Kidney (tissue), 14 donors: ENCODE results near the gene ATP11B. TPM values are rescaled to one million over a fixed set of nuclear protein-coding genes. Genes with fewer than 3 reads are reported as not detected.

ENCODE experiments used
- DNase-seq, 5 donors: peaks; one replicate each; pipeline ENCODE4 v3.0.0-alpha.2; 2013 to 2020
- FAIRE-seq: peaks from 2 replicates; lab custom pipeline; 2012; peaks lifted over from hg19 to GRCh38; lab: Jason Lieb, UNC
- H3K27ac ChIP-seq, 2 donors: one replicate each; pipeline ENCODE4 v1.7.0; 2013; ENCODE audit warnings: low read depth in 2 of 2, low read length in 2 of 2, inconsistent platforms in 1 of 2
- H3K27me3 ChIP-seq: one replicate; pipeline ENCODE4 v1.7.1; 2013; ENCODE audit warnings: low read length, inconsistent platforms; ENCODE audit not compliant: control insufficient read depth, insufficient read depth
- H3K36me3 ChIP-seq, 3 donors: one replicate each; pipeline versions ENCODE4 v1.7.0 to v1.7.1; 2013; ENCODE audit warnings: low read length in 3 of 3, control low read depth in 1 of 3, inconsistent platforms in 1 of 3; ENCODE audit not compliant: insufficient read depth in 3 of 3, control insufficient read depth in 2 of 3
- H3K4me1 ChIP-seq, 3 donors: one replicate each; pipeline versions ENCODE4 v1.7.0 to v1.7.1; 2013; ENCODE audit warnings: low read length in 3 of 3, inconsistent platforms in 1 of 3, low read depth in 1 of 3; ENCODE audit not compliant: control insufficient read depth in 2 of 3, insufficient read depth in 2 of 3
- H3K4me3 ChIP-seq, 3 donors: one replicate each; pipeline versions ENCODE4 v1.7.0 to v1.8.1; 2013; ENCODE audit warnings: low read length in 3 of 3, control low read depth in 1 of 3, inconsistent platforms in 1 of 3
- H3K9ac ChIP-seq, 3 donors: one replicate each; pipeline versions ENCODE4 v1.7.0 to v1.7.1; 2013; ENCODE audit warnings: low read length in 3 of 3, control low read depth in 1 of 3, inconsistent platforms in 1 of 3
- H3K9me3 ChIP-seq, 3 donors: one replicate each; pipeline versions ENCODE4 v1.7.0 to v1.7.1; 2013; ENCODE audit warnings: low read length in 3 of 3, control low read depth in 1 of 3, inconsistent platforms in 1 of 3; ENCODE audit not compliant: control insufficient read depth in 2 of 3, insufficient read depth in 1 of 3
- intact Hi-C: fragments of 100-400 bp; cut with DNase I; formaldehyde crosslinking; loops from one replicate; pipeline ENCODE4 v1.11.1; 2022
- polyA plus RNA-seq: library from polyadenylated mRNA; stranded (reverse); fragments of 350-450 nt; fragmentation: Illumina TruSeq; extraction: RNeasy Lipid Tissue Mini Kit (QIAGEN cat#74804); gene quantifications from one replicate; pipeline ENCODE4 v1.2.3, GENCODE V29; 2014; ENCODE audit warnings: low read depth, low replicate concordance; ENCODE audit not compliant: insufficient read depth
- total RNA-seq: library from RNA; stranded (reverse); fragmentation: NEBNext Ultra II Directional; extraction: Animal tissue kit (Norgen Biotek cat#: 25700); gene quantifications from one replicate; pipeline ENCODE4 v1.2.1, GENCODE V29; 2021
- TF ChIP-seq, protein P1 (sequence below): IDR thresholded peaks from 3 replicates; pipeline ENCODE4 v1.5.1; 2012; ENCODE audit warnings: mild to moderate bottlenecking, moderate library complexity, borderline replicate concordance; ENCODE audit not compliant: insufficient read depth; ENCODE audit errors: extremely low read depth
- donor health status: control.
- donor health status: control.
- donor health status: control.
- donor health status: control.
- donor health status: control.
- donor health status: DM: yes; HTN: yes; CAD: no.
- donor health status: Normal renal cell carcinoma (clear cell type).

Gene ATP11B
- total and polyA plus RNA-seq, 2 donors from 2014 or later: 8.0 to 65.0 TPM

GRCh38 chr3:182786564-182787196 lies 6.6 kb upstream of the ATP11B start:
- H3K9me3 ChIP-seq: no peaks in the 10 kb centered on the region
- H3K9ac ChIP-seq: no peak overlapping the region
- no peak overlapping the region for H3K4me3 ChIP-seq
- TF ChIP-seq, protein P1, sequence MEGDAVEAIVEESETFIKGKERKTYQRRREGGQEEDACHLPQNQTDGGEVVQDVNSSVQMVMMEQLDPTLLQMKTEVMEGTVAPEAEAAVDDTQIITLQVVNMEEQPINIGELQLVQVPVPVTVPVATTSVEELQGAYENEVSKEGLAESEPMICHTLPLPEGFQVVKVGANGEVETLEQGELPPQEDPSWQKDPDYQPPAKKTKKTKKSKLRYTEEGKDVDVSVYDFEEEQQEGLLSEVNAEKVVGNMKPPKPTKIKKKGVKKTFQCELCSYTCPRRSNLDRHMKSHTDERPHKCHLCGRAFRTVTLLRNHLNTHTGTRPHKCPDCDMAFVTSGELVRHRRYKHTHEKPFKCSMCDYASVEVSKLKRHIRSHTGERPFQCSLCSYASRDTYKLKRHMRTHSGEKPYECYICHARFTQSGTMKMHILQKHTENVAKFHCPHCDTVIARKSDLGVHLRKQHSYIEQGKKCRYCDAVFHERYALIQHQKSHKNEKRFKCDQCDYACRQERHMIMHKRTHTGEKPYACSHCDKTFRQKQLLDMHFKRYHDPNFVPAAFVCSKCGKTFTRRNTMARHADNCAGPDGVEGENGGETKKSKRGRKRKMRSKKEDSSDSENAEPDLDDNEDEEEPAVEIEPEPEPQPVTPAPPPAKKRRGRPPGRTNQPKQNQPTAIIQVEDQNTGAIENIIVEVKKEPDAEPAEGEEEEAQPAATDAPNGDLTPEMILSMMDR: no peak
- no peaks in the 10 kb centered on the region for H3K36me3 ChIP-seq
- H3K27ac ChIP-seq: no peak overlapping the region
- DNase-seq (no peak), FAIRE-seq (no peak)
- no peaks in the 10 kb centered on the region for H3K27me3 ChIP-seq
- intact Hi-C loops: no loop called here
- no peaks in the 10 kb centered on the region for H3K4me1 ChIP-seq

DNA sequence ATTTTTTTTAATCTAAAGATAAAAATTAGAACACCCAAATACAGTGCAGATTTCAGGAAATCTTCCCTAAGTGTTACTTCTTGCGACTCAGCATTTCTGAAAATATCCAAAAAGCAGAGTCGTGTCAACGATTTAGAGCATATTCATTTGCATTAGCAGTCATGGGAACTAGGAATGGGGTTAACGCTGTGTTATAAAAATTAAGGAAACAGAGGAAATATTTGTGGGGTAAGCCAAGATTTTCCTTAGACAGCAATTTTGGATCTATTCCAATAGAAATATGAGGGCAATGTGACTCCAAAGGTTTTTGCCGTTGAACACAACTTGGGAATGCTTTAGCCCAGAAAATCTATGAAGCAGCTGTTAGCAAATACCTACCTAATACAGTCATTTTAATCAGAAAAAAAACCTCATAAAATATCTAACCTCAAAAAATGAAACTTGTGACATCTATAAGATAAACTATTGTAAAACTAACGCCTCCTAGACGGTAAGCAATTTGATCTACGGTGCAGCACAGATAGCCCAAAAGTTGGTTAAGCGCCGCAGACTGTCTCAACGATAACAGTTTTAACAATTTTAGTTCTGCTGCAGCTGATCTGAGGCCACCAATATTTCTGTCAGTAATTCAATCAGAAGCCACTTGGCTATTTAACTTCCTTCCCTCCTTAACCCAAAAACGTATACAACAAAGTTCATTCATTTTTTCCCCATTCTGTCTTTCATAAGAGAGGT lies 5.8 kb upstream of the ATP11B start:
- no peak overlapping the region for H3K9ac ChIP-seq
- H3K9me3 ChIP-seq: no peaks in the 10 kb centered on the region
- FAIRE-seq (no peak), DNase-seq (peak in 2 of 5 donors; percentile 14 to 19)
- no peaks in the 10 kb centered on the region for H3K4me1 ChIP-seq
- no peaks in the 10 kb centered on the region for H3K36me3 ChIP-seq
- TF ChIP-seq, protein P1: no peak
- intact Hi-C loops: no loop called here
- no peak overlapping the region for H3K4me3 ChIP-seq
- H3K27ac ChIP-seq: no peak overlapping the region
- no peaks in the 10 kb centered on the region for H3K27me3 ChIP-seq

DNA sequence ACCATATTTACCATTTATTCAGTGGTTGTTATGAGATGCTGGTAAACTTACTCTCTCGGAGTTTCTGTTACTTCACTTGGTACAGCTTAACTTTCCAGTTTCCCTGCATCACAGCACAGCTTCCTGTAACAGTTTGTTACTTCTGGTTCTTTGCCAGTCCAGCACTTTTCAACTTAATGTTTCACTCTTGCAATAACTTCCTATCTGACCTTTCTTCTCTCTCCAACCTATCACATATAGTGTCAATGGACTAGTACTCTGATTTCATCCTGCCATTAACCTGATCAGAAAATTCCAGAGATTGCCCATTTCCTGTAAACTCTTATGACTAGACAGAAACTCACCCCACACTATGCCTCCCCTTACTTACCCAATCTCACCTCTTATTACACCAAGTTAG lies 3.9 kb upstream of the ATP11B start:
- intact Hi-C loops: no loop called here
- TF ChIP-seq, protein P1: no peak
- Histone ChIP-seq H3K9ac (no peak overlapping the region), H3K9me3 (no peaks in the 10 kb centered on the region), H3K36me3 (no peaks in the 10 kb centered on the region), H3K4me1 (no peaks in the 10 kb centered on the region), H3K4me3 (no peak overlapping the region), H3K27me3 (no peaks in the 10 kb centered on the region), H3K27ac (no peak overlapping the region)
- DNase-seq (peak in 1 of 5 donors; percentile 20), FAIRE-seq (no peak)
